ENCODE results near the gene TMEM121.
"Not testable (repeated sequence)": the region's sequence is repeated elsewhere in the genome, so short reads cannot be mapped to it uniquely, and the experiment has no call there.

The TMEM121 gene

DNA sequence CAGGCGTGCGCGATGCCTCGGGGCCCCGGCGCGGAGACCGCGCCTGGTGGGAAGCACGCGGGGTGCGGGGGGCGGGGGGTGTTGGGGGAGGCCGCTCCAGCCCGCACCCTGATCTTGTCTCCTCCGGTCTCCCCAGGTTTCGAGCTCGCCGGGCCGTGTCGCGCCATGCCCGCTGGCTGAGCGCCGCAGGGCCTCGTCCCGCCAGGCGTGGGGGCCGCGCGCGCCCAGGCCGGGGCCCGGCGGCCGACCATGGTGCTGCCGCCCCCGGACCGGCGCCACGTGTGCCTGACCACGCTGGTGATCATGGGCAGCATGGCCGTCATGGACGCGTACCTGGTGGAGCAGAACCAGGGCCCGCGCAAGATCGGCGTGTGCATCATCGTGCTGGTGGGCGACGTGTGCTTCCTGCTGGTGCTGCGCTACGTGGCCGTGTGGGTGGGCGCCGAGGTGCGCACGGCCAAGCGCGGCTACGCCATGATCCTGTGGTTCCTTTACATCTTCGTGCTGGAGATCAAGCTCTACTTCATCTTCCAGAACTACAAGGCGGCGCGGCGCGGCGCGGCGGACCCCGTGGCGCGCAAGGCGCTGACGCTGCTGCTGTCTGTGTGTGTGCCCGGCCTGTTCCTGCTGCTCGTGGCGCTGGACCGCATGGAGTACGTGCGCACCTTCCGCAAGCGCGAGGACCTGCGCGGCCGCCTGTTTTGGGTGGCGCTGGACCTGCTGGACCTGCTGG is 2.4 kb downstream of the TMEM121 start:
- DNase-seq (ENCODE audit: low read depth) = no peak

DNA sequence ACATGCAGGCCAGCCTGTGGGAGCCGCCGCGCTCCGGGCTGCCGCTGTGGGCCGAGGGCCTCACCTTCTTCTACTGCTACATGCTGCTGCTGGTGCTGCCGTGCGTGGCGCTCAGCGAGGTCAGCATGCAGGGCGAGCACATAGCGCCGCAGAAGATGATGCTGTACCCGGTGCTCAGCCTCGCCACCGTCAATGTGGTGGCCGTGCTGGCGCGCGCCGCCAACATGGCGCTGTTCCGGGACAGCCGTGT is 2.9 kb downstream of the TMEM121 start:
- DNase-seq (ENCODE audit: low read depth) = no peak

DNA sequence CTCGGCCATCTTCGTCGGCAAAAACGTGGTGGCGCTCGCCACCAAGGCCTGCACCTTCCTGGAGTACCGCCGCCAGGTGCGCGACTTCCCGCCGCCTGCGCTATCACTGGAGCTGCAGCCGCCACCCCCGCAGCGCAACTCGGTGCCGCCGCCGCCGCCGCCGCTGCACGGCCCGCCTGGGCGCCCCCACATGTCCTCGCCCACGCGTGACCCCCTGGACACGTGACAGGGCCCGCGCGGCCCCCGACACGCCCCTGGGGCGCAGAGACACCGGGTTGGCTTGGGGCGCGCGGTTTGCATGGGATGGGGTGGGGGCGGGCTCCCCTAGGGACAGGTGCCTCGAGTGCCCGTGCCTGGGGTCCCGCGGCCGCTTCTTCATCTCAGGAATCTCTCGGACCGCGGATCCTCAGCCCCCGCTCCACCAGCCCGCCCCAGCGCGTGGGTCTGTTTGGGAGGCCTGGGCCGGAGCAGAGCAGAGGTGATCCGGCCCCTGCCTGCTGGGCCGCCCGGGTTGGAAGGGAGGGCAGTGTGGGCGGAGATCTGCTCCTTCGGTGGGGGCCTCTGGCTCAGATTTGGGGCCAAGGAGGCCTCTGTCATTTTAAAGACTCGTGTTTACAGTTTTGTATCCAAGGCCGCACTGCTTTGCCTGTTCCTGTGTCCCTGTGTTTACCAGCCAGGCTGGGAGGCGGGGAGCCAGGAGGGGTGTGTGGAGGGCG is 3.3 kb downstream of the TMEM121 start:
- no peak for DNase-seq (ENCODE audit: low read depth)

DNA sequence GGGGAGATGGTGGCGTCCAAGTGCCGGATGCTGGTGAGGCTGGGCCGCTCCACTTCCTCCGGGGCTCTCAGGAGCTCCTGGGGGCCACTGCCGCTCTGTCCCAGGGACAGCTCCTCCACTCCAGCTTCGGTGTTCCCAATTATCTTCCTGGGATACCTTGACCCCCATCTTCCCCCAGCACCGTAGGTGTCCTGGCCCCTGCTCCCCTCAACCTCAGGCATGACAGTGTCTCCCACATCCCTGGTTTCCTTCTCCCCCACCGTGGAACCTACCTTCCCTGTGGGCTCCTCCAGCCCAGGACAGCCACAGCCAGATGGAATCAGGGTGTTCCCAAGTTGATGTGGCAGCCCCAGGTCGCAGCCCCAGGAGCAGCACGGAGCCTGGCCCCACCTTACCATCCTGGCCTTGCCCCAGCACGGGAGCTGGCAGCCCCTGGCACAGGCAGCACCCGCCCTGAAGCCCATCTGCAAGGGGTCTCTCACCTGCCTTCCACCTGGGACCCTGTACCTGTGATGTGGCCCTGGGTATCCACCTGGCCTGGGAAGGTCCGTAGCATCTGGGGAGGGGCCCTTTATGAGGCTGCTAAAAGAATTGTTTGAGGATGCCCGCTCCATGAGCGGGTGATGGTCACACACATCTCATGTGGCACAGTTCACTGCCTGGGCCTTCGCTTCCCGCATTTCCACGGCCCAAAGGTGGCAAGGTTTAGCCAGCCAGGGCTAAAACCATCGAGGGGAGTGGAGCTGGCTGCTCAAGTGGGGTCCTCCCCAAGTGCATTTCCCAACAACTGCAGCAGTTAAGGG is 4.1 kb downstream of the TMEM121 start:
- DNase-seq (ENCODE audit: low read depth) = no peak

DNA sequence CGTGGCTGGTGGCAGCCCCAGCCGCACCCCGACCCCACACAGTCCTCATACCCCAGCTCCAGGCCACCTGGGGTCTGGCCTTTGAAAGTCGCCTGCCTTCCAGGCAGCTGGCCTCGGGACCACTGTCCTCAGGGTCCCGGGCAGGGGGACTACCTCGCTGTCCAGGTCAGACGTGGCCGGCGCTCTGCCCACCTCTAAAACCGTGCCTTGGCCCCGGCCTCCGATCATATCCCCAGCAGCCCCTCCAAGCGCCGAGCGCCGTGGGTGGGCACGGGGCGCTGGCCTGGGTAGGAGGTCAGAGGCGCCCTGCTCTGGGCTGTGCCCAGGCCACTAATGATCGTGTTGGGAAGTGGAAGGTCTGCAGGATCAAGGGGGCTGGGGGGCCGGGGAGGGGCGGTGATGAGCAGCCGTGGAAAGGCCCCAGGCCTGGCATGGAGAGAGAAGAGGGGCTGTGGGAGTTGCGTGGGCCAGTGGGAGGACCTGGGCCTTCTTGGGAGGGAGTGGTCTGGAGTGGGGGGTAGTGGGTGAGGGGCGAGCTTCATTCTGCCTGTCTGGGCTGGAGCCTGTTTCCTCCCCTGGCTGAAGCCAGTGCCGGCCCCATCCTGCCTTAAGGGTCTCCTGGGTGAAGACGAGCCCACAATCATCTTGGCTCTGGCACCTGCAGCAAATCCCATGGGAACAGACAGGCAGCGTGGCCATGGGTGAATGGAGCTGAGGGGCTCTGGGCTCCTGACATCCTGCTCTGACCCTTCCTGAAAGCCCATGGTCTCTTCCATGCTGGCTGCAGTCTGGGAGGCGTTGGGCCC is 4.9 kb downstream of the TMEM121 start:
- DNase-seq (ENCODE audit: low read depth) = no peak

DNA sequence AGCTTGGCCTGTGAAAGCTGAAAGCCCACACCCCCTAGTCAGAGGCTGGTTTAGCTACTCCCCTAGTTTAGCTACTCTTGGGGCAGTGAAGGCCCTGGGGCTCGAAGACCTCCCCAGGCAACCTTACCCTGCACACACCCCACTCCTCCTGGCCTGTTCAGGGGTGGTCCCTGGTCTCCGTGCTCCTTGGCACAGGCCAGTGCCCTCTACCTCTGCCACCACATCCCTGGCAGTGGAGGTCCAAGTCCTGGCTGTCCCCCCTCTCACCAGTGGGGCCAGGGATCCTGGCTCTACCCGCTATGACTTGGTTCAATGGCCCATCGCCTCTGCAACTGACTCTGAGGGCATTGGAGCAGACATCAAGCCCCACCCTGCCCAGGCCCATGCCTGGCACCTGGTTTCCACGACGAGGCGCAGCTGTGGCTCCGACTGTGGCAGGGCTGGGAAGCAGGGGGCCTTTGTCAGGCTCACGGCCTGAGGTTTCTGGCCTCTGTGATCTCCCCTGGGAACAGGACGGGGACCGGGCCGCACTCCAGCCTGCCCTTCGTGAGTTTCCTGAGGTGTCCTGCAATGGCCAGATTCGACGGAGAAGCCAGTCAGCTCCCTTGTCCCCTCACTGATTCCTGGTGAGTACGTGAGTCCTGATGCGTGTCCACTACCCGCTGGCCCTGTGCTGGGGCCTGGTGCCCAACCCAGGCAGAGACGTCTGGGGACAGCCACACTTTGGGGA is 5.7 kb downstream of the TMEM121 start:
- no peak for DNase-seq (ENCODE audit: low read depth)

DNA sequence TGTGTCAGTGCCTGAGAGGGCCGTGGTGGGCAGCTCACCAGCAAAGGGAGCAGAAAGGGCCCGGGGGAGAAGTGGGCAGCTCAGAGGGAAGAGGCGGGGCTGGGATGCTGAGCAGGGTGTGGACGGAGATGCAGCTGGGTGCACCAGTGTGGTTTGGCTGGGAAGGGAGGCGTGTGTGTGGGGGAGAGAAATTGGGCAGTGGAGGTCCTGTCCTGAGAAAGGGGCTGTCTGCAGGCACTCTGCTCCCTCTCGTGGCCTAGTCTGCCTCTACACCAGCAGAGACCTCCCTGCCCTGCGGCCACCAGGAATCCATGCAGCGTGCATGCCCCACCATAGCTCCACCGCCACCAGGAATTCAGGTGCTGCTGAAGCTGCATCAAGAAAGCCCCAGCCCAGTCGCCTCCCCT is 6.4 kb downstream of the TMEM121 start:
- peak; percentile 16 for DNase-seq (ENCODE audit: low read depth)

DNA sequence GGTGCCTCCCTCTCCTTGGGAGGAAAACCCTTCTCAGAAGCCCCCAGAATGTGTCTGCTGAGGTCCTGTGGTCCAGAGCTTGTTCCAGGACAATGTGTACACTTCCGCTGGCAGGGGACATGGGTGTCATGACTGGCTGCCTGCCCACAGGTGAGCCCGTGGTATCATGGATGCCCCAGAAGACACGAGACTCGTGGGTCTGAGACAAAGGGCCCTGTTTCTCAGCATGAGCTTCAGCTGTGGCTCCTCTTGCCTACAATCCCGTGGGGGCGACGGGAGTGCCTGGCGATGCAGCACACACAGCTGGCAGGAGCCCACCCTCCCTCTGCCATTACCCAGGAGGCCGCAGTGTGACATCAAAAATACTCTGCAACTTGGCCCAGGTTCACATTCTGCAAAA is 7.0 kb downstream of the TMEM121 start:
- DNase-seq (ENCODE audit: low read depth) = no peak

DNA sequence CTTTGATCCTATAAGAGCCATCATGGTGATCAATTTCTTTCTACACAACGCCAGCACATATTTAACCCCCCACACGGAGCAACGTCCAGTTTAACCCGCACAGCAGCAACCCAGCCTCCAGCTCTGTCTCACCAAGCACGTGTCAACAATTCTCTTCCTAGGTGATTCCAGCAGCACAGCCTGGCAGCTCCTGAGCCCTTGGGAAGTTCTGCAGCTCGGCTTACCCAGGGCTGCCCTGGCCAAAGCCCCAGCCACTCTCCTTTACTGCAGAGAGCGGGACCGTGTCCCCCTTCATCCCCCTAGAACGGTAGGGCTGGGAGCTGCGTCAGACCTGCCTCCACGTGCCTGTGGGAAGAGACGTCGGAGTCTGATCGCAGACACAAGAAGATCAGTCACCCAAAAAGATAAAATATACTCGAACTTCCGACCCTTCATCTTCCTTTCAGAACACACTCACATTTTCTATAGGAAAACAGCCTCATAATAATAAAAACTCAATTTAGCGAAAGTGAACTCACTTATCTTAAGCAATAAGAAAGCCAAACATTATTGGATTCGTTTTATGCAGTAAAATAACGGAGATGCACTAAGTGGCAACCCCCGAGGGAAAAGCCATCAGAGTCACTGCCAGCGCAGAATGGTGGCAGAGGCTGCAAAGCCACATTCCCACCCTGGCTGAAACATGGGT is 7.6 kb downstream of the TMEM121 start:
- no peak for DNase-seq (ENCODE audit: low read depth)

DNA sequence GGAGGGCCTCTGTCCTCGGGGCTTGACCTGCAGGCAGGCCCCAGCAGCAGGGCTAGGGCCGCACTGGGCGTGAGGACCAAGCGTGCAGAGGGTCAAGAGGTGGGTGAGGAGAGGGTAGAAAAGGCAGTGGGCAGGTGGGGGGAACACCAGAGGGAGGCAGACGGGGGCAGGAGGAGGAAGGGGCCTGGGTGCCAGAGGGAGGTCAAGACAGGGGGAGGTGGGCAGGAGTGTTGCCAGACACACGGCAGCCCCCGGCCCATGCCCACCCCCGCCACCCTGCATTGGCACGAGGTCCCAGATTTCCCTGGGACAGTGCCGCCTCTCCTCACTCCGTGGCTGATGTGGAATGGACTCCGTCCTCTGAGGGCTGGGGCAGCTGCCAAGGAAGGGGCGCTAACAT is 8.2 kb downstream of the TMEM121 start:
- DNase-seq (ENCODE audit: low read depth) = no peak

DNA sequence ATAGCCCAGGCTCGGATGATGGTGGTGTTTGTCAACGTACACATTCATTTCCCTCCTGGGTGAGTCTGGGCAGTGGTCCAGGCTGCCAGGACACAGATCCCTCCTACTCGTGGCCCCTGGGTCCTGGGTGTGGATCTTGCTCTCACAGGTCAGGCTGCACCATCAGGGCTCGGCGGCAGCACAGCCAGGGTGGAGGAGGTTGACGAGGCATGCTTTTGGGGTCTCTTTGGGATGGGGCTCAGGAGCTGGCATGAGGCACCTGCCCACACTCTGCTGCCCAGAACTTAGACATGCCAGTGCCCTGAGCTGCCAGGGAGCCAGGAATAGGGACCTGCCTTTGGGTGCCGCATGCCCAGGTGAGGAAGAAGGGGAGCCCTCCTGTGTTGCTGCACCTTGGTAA is 9.7 kb downstream of the TMEM121 start:
- DNase-seq (ENCODE audit: low read depth) = no peak

DNA sequence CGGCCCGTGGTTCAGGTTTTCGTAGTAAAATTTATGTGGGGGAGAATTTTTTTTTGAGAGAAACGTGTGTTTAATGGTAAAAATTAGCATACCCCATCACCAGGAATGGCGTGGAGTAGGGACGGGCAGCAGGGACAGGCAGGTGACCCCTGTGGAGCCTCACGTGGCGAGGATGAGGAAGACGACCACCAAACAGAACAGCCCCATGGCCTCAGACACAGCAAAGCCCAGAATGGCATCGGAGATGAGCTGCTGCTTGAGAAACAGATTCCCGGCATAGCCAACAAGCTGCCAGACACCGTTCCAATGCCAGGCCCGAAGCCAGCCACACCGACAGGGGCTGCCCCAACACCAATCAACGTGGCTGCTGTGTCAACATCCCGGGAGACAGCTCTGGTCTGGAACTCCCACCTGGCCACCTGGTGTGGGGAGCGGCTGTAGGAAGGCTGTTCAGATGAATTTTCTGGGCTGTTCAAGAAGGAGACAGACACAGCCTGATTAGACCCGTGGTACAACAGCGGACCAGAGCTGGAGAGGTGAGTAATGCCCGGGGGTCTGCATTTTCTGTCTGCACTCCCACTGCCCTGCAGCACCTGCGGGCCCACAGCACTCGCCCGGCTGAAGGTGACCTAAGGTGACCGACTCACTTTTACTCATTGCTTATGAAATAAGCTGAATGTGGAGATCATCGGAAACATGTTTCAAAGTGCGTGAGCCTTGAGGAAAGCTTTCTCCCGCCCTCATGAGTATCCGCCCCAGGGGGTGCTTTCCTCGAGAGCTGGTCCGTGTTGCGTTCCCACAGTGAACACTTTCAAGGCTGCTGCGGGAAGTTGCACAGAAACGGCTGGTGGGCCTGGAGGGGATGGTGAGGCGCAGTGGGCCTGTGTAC is 10.6 kb downstream of the TMEM121 start:
- DNase-seq (ENCODE audit: low read depth) = no peak

DNA sequence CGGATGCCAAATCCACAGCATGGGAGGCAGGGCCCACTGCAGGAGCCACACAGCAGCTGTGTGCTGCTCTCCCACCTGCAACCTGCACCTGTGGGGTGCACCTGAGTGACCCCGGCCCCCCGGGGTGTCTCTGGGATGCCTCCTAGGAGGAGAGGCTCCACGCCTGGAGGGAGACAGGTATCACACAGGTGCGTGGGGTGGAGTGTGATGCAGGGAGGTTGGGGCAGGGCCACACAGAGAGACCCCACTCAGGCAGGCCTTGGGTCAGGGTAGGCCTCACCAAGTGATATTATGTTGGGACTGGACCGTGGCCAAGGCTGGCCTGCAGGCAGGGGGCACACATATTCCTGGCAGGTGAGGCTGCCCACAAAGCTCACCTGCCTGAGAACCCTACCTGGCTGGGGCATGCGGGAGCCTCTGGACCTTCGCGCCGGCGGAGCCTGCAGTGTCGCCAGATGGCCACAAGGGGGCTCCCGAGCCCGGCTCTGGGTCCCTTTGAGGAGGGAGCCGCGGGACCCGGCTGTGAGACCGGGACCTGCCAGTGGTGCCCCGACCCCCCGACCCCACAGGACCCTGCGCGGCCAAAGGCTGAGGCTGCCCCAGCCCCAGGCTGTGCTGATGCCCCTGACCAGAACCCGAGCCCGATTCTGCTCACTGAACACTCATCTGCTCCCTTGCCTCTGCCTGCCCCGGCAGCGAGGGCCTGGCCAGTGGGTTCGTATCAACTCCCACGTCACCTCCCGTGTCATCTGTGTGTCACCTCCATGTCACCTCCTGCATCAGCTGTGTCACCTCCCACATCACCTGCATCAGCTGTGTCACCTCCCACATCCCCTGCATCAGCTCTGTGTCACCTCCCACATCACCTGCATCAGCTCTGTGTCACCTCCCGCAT is 11.4 kb downstream of the TMEM121 start:
- no peak for DNase-seq (ENCODE audit: low read depth)

DNA sequence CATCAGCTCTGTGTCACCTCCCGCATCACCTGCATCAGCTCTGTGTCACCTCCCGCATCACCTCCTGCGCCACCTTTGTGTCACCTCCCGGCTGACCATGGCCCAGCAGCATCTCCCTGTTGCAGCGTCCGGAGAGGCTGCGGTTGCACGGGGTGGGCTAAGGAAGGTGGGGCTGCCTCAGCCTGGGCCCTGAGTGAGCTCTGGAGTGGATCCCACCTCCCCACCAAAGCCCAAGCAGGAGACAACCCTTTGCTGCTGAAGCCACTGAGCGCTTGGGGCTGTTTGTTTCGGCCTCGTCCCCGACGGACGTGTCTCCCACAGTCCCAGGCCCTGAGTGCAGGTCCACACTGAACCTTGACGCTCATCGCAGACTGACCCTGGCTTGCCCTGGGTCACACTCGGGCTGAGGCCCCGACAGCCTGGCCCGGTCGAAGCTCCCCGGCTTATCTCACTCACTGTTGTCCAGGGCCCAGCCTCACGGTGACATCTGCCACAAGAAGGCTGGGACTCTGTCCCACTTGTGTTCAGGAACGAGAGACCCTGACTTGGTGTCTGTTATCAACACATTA is 12.2 kb downstream of the TMEM121 start:
- DNase-seq (ENCODE audit: low read depth) = no peak

DNA sequence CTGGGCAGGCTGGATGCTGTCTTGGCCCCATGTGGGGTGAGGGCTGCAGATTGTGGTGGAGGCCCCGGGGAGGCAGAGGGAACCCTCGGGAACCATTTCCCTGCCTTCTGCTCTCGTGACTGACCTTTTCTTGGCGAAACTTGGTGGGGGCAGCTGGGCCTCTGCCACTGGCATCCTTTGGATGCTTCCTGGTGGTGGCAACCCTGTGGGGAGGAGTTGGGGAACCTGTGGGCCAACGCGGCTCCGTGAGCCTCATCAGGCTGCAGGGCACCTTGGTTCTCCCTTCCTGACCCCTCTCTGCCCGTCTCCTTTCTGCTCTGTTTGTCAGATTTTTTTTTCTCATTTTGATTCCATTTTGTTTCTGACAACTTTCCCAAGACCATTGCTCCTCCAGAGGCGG is 14.4 kb downstream of the TMEM121 start:
- DNase-seq (ENCODE audit: low read depth) = no peak

DNA sequence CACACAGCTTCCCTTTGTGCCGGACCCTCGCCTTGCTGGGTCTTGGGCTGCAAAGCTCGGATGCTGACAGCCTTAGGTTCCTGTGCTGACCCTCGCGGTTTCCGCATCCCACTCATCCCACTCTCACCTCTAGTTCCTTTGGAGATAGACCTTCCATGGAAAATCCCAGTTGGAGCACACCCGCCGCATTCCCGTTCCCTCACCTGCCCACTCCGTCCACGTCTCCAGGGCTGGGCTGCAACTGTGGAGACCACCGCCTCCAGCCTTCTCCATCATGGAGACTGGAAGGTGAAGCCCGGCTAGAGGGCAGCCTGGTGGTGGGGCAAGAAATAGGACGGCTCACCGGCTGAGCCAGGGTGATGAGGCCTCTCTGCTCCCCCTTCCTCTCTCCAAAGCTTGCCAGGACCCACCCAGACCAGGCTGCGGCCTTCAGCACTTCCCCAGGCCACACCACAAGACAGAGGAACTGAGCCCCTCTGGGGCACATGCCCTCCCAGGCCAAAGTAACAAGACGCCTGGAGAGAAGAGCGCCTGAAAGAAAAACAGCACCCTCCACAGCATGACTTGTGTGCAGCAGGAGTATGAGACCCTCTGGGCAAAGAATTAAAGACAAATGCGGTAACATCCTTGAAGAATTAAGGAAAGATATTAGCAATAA is 15.0 kb downstream of the TMEM121 start:
- no peak for DNase-seq (ENCODE audit: low read depth)

DNA sequence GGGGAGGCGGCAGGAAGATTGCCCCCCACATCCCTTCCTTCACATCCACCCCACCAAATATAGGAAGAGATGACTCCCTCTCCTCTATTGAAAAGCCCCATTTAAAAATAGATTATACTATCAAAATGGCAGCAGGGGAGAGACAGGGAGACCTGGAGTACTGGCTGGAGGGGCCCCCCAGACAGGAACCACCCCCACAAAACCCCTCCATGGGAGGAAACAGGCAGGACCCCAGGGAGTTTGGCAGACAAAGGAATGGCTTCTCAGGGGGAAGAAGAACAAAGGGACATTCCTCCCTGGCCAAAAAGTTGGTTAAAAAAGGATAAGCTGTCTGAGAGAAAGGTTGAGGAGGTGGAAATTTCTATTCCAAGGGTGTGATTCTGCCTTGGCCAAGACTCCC is 19.3 kb downstream of the TMEM121 start:
- DNase-seq (ENCODE audit: low read depth) = not testable (repeated sequence)

DNA sequence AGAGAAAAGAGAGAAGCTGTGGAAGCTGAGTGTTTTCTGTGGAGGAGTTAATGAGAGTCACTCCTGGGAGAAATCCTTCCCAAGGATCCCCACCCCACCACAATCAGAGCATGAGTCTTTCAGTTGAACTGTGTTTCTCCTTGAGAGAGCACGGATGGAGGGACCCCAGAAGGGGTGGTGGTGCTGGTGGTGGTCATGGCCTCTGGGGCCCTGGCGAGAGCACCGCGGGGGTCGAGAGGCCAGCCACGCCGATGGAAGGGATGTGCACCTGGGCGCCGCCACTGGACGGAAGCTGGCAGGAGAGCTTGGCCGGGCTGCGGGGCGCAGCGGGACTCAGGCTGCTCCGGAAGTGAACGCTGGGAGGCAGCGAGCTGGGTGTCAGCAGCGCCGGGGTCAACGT is 20.0 kb downstream of the TMEM121 start:
- not testable (repeated sequence) for DNase-seq (ENCODE audit: low read depth)
